HG02970 (cell line): ENCODE results near the gene TSHR.
"Not testable (repeated sequence)": the region's sequence is repeated elsewhere in the genome, so short reads cannot be mapped to it uniquely, and the experiment has no call there.

Source experiments
- ATAC-seq: cut with Tn5 transposase; IDR thresholded peaks from one replicate; pipeline ENCODE4 v1.9.1; 2021; ENCODE audit warnings: mild to moderate bottlenecking, moderate library complexity, moderate number of reproducible peaks; ENCODE audit not compliant: unreplicated experiment, low FRiP score

TSHR gene

GRCh38 chr14:80948291-80948690 is 7.1 kb upstream of the TSHR start:
- ATAC-seq, result no peak

DNA sequence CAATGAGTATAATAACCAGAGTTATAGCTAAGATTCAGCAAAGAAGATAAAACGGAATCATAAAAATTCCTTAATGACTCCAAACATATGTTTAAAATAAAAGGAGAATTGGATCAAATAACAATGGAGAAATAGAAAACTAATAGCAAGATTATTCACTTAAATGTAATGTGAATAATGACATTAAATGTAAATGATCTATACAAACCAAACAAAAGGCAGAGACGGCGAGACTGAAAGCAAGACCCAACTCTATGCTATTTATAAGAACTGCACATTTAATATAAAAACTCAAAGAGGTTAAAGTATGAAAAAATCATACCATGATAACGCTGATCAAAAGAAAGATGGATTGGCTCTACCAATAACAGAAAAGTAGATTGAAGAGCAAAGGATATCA is 3.9 kb upstream of the TSHR start:
- no peak for ATAC-seq

- ATAC-seq, result not testable (repeated sequence)
Measured at GRCh38 chr14:80953211-80953610, 2.2 kb upstream of the TSHR start.

DNA sequence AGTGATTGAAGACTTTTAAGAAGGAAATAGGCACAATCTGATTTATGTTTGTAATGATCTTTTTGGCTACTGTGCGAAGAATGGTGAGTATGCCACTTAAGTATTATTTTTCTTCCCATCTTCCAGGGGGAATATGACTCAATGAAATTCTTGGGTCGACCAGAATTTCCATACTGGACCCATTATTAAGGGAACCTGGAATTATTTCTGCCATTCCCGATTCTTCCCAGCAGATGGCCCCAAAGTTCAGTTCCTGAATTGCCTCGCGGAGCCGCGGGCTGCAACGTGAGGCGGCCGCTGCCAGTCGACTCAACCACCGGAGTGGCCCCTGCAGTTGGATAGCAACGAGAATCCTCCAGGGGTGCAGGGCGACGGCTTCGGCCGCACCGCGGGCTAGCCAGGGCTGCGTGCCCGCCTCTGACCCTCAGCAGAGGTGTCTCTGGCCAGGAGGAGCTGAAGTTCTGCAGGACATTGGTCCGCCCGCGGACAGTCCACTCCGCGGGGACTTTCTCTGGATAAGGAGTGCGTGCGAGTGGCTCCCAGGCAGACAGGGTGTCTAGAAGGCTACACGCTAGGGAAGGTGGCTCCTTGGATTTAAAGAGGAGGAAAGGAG is 628 bp upstream of the TSHR start:
- no peak for ATAC-seq

DNA sequence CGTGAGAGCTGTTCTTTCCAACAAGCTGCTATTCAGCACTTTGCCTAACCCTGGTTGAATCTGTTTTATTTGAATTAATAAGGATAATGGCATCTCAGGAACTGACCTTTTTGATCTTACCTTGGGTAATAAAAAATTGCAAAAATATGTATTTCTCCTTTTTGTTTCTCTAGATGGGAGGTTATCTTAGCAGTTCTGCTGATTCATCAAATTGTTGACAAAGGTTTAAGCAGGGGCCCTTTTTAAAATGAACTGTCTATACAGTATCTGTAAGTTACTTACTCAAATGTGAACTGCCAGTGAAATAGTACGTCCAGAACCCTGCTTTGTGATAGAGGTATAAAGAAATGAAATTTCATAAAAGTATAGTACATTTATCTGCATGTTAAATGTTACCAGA is 681 bp downstream of the TSHR start:
- ATAC-seq, result no peak

DNA sequence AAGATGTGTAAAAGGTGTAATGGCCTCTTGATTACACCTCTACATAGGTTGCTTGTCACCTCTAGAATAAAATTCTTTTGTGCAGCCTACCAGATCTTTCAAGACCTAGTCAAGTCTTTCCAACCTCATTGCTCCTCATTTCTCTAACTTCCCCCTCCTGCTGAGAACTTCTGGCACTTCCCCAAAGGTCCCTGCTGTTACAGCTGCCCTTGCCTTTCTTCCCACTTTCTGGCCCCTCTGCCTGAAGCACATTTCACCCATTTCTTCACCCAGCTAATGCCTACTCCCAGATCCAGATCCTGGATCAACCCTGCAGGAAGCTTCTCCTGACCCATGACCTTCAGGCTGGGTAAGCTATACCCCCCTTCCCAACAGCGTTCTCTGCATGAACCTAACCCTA is 1.5 kb downstream of the TSHR start:
- no peak for ATAC-seq

GRCh38 chr14:80957613-80958012 is 2.2 kb downstream of the TSHR start:
- ATAC-seq, result no peak

- no peak for ATAC-seq
Measured at GRCh38 chr14:80958226-80958625, 2.8 kb downstream of the TSHR start.

DNA sequence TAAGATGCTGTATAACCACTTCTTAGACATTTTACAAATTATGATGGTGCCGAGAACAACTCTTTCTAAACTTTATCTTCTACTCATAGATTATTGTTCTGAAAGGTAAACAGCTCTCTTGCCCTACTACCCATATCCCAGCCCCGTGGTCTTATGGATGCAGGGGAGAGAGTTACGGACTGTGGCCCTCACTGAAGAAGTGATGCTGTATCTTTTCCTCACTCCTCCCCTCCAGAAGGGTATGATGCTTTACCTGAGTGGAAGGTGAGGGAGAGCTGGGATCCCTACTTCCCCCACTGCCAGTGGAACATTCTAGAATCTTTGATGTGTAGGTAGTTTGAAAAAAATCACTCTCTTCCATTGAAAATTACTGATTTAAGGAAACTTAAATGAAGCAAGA is 3.5 kb downstream of the TSHR start:
- no peak for ATAC-seq

- peak; percentile 99 for ATAC-seq
Measured at GRCh38 chr14:80959496-80959895, 4.1 kb downstream of the TSHR start.

DNA sequence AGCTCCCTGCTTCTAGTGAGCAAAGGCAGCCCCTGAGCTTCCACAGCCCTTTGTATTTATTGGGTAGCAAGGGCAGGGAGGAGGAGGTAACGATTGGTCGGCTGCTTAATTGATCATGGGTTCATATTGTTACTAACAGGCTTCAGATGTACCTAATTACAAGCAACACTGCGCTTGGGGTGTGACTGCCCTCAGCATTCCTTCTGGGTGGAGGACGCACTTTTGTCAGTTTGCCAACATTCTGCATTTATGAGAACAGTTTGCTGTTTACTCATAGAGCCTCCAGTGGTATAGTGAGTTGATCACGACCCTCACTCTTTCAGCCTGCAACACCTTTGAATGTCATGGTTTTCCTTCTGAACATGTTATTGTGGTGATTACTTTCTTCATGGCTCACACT is 9.6 kb downstream of the TSHR start:
- no peak for ATAC-seq

DNA sequence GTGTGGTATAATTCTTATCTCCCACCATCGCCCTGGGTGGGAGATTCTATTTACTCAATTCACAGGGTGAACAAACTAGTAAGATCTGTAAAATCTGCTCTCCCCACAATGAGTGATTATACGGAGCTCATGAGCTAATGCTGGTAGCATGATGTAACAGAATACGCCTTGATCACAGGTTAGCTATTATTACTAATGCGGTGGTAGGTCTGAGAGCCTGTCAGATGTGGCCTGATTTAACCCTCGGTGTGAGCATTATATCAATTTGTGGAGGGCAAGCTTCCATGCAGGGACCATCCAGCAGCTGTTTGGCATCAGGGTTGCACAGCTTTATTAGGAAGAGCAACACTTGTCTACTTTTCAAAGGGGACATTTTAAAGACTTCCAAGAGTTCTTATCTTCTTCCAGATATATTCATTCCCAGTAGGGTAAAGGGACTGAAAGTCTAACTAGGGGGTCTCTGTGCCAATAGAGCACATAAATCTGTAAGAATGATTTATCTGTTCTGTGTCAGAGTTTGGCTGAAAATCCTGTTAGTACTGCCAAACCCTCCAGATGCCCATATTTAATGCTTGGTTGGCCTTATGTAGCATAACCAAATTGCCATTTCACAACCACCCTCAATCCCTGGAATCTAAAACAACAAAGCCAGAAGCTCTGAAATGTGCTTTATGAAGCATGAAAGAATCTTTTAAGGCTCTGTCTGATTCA is 18.7 kb downstream of the TSHR start:
- no peak for ATAC-seq

DNA sequence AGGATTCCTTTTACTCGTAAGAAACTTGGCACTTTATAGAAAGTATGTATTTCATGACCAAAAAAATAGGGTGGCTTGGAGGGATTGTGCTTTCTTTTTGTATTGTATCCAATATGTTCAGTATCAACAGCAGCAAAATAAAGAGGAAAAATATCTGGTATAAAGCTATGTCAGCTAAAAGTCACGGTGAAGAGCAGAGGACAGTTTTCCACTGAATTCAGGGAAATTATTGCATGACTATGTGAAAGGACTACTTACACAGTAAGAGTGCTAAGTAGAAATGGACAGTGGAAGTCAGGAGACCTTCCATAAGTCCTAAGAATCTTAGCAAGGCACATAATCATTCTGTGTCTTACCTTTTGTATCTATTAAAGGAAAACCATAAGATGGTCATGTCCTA is 19.3 kb downstream of the TSHR start:
- no peak for ATAC-seq

DNA sequence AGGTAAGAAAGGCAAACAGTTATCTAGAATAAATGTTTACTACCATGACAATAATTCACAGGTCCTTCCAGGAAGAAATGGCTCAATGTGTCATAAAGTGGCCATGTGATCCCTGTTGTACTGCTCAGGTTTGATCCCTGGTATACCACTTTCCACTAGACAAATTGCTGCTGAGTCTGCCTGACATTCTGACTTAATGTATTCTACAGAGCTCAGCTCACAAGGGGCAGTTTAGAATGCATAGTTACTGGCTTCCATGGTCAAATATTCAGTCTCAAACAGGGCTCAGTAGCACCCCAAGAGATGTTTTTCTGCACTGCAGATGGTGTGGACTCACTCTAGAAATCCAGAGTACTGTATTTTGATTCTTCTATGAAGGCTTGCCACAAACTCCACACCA is 21.8 kb downstream of the TSHR start:
- ATAC-seq, result no peak

GRCh38 chr14:80978403-80978802 is 23.0 kb downstream of the TSHR start:
- ATAC-seq, result no peak

GRCh38 chr14:80979951-80980350 is 24.5 kb downstream of the TSHR start:
- no peak for ATAC-seq

- ATAC-seq, result no peak
Measured at GRCh38 chr14:80981156-80981555, 25.7 kb downstream of the TSHR start.

GRCh38 chr14:80981673-80982072 is 26.3 kb downstream of the TSHR start:
- ATAC-seq, result no peak

DNA sequence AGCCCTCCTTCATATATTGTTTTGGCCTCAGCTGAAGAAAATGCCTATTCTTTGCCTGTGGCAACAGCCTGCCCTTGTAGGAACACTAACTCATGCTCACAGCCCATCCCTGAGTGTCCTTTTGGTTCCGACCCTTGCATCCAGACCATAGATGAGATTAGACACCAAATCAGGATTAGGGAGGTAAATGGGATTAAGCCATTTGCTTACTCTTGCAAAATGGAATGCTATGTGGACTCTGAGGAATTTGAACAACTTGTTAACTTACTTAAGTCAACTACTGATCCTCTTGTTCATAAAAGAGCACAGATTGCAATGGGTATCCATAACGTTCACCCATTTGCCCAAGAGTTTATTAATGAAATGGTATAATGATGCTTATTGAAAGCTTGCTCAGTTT is 27.3 kb downstream of the TSHR start:
- ATAC-seq, result no peak

DNA sequence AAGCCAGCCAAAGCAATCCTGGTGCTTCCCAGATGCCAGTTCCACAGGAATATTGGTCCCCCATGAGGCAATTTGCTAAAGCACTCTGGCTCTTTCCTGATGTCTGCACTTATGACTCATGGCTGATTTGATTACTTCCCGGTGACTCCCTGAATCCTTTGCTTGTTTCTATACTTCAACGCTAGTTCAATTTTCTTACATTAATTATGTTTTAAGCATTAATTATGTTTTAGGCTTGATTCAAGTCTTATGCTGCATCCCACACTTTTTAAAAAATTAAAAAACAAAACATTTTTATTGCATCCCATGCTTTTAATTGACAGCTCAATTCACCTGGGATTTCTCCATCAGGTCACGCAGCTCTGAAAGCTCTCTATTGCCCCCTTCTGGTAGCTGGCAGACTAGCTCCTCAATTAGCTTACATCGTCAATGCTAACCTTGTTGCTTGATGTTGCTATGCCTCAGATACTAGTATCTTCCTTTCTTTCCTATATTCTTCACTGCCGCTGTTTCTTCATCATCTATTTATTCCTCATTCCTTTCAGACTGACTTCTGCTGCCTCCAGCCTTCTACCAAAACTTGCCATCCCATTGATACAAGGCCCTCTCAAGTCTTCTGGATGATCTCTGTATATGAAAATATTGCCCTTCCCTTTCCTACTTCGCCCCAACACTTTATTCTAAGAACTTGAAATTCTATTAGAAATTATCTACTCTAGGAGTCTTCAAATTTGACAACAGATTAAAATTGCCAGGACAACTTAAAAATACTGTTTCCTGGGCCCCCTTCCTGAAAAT is 32.0 kb downstream of the TSHR start:
- no peak for ATAC-seq

DNA sequence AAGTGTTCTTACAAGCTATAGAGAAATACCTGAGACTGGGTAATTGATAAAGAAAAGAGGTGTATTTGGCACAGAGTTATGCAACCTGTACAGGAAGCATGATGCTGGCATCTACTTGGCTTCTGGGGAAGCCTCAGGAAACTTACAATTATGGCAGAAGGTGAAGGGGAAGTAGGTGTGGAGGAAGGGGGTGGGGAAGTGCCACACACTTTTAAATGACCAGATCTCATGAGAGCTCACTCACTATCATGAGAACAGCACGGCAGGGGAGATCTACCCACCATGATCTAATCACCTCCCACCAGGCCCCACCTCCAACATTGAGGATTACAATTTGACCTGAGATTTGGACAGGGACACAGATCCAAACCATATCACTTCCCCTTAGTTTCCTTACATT is 32.8 kb downstream of the TSHR start:
- no peak for ATAC-seq
